GM13977 (cell line): ENCODE measurements around the gene KLHL18.
"Not testable (repeated sequence)": the region's sequence is repeated elsewhere in the genome, so short reads cannot be mapped to it uniquely, and the experiment has no call there.

Experiments used
- DNase-seq: peaks from one replicate; pipeline ENCODE4 v3.0.0; 2012; ENCODE audit warnings: low spot score
- in situ Hi-C: fragments of 300-500 bp; cut with MboI; formaldehyde crosslinking; loops from one replicate; pipeline ENCODE4 v1.12.0; 2022; ENCODE audit warnings: low sequenced_read_pairs, low pct_unique_long_range_greater_than_20kb, mixed read lengths, inconsistent platforms; ENCODE audit not compliant: unreplicated experiment
- TF ChIP-seq, protein P1 (sequence below): IDR thresholded peaks from 2 replicates; pipeline ENCODE4 v1.5.1; 2012; ENCODE audit warnings: mild to moderate bottlenecking, control low read depth; ENCODE audit not compliant: insufficient read depth; ENCODE audit errors: extremely low read depth, missing control alignments

Gene KLHL18

DNA sequence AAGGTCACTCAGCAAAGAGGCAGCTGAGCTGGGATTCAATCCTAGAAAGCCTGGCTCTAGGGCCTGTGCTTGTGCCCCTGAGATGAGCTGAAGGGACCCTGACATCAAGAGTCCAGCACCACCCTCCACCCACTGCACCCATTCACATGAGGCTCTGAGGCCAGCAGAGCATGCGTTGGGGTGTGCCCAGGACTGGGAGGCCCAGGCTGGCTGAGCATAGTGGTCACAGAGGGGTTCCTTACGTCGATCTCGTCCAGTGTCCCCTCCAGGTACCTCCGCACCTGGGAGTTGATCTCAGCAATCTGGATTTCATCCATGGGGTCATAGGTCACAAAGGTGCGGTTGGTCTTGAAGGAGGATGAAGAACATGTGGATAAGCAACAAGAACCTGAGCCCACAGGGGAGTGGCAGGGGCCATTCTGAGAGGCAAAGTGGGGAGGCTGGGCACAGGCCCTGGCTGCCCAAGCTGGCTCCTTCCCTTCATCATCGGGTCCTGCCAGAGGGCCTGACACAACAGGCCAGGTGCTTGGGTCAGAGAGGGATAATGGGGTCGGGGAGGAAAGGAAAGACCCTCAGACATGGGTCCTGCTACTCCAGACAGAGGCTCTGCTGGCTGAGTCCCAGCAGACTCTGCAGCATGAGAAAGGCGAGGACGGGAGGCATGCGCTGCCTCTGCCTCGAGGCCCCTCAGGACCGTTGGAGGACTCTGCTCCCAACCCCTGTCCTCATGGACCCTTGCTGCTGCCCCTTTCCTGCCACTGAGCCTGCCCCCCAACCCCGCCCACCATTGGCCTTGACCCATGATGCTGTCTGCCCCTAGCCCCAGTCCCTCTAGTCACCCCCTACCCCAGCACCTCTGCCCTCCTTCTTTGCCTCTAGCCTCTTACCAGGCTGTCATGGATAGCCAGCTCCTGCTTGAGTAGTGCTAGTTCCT, 35.3 kb upstream of the KLHL18 start:
- DNase-seq = no peak
- TF ChIP-seq, protein P1, sequence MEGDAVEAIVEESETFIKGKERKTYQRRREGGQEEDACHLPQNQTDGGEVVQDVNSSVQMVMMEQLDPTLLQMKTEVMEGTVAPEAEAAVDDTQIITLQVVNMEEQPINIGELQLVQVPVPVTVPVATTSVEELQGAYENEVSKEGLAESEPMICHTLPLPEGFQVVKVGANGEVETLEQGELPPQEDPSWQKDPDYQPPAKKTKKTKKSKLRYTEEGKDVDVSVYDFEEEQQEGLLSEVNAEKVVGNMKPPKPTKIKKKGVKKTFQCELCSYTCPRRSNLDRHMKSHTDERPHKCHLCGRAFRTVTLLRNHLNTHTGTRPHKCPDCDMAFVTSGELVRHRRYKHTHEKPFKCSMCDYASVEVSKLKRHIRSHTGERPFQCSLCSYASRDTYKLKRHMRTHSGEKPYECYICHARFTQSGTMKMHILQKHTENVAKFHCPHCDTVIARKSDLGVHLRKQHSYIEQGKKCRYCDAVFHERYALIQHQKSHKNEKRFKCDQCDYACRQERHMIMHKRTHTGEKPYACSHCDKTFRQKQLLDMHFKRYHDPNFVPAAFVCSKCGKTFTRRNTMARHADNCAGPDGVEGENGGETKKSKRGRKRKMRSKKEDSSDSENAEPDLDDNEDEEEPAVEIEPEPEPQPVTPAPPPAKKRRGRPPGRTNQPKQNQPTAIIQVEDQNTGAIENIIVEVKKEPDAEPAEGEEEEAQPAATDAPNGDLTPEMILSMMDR = no peak
- in situ Hi-C loops = no loop called here

DNA sequence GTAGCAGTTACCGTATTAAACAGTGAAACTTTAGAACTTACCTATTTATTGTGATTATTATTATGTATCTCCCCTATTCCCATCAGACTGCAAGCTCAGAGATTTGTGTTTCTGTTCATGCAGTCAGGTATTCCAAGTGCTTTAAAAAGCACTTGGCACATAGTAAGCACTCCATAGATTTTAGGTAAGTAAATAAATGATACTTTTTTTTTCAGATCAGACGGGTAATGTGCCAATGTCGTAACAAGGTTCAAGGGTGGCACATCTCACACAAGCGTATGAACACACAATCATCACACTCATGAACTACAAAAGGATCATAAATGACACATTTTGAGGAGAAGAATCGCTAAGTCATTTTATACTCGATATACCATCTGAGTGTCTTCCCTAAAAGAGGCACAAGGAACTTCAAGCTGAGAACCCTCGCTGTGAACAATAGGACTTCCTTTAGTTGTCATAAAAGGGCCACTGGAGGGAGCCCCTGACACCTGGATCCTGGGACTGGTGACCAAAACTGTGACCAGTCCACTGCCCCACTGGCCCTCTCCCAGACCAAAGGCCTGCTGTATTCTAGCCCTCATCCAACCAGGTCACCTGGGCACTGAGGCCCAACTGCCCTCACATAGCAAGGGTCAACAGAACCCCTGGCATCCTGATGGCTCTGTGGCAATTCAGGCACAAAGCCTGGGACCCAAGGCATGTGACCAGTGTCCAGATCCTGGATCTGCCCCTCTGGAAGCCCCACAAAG, 32.3 kb upstream of the KLHL18 start:
- TF ChIP-seq, protein P1 = peak; percentile 36
- in situ Hi-C loops = no loop called here
- DNase-seq = peak; percentile 46

DNA sequence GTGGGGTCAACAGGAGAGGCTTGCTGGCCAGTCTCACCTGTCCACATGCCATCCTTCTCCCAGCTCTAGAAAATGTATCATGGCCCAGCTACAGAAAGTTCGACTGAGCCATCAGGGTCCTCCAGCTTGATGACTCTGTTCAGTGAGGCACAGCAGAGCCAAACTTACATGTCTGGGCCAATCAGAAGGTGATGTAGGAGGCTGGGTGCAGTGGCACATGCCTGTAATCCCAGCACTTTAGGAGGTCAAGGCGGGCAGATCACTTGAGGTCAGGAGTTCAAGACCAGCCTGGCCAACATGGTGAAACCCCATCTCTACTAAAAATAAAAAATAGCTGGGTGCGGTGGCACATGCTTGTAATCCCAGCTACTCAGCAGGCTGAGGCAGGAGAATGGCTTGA, 31.7 kb upstream of the KLHL18 start:
- in situ Hi-C loops, DNase-seq: not testable (repeated sequence)

DNA sequence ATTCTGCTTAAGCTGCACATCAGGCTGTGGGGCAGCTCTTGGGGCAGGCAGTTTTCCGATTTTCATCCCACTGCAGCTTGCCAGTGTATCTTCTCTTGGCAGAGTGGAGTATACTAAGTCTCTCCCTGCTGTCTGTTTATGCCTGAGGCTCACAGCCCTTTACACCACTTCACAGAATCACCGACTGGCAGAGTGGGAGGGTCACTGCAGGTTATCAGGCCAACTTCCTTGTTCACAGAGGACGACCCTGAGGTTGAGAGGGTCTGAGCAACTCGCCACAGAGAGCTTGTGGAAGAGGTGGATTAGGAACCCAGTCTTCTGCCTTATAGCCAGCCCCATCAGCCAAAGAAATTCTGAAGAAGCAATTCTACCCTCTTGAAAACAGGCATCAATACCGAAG, 31.1 kb upstream of the KLHL18 start:
- TF ChIP-seq, protein P1 = no peak
- DNase-seq = no peak
- in situ Hi-C loops = no loop called here

DNA sequence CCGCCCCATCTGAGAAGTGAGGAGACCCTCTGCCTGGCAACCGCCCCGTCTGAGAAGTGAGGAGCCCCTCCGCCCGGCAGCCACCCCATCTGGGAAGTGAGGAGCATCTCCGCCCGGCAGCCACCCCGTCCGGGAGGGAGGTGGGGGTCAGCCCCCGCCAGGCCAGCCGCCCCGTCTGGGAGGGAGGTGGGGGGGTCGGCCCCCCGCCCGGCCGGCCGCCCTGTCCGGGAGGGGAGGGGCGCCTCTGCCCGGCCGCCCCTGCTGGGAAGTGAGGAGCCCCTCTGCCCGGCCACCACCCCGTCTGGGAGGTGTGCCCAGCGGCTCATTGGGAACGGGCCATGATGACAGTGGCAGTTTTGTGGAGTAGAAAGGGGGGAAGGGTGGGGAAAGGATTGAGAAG, 26.4 kb upstream of the KLHL18 start:
- DNase-seq, in situ Hi-C loops: not testable (repeated sequence)

DNA sequence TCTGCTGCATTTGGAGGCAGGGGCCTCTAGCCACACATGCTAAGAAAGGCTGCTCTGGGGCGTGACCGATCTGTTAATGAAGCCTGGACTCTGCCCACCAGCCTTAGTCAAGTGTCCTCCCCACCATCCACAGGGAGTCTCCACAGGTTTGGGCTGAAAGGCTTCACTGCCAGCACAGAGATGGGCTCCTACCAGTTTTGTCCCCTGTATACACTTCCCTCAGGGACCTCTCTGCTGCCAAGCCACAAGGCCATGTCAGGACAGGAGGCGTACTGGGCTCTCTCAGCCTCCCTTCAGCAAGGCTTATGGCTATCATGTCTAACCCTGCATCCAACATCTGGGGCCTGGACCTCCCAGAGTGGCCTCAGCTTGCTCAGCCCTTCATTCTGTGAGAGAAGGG, 23.6 kb upstream of the KLHL18 start:
- in situ Hi-C loops = no loop called here
- DNase-seq = no peak
- TF ChIP-seq, protein P1 = no peak

DNA sequence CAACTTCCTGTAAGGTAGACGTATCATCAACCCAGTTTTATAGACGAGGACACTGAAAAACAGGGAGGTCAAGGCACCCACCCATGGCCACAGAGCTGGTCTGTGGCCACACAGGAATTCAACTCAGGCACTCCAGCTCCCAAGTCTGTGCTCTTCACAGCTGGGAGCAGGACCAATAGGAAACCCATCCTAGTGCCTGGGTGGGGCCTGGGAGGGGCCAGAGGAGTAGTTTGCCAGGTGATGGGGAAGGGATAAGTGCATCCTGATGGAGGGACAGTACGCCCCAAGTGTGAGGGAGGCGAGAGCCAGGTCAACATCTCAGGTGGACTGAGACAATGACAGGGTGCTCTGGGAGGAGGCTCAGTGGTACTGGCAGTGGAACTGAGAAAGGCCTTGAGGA, 22.1 kb upstream of the KLHL18 start:
- DNase-seq = no peak
- TF ChIP-seq, protein P1 = no peak
- in situ Hi-C loops = no loop called here
